Liver (tissue), 9 donors: ENCODE measurements around the gene CEP128. TPM values are rescaled to one million over a fixed set of nuclear protein-coding genes. Genes with fewer than 3 reads are reported as not detected.

ENCODE experiments used
- DNase-seq: peaks from one replicate; pipeline ENCODE4 v3.0.0-alpha.2; 2017; ENCODE audit warnings: low spot score
- H3K27ac ChIP-seq, 2 donors: one replicate each; pipeline ENCODE4 v1.7.0; 2013; ENCODE audit warnings: inconsistent platforms in 2 of 2, low read length in 2 of 2, control low read depth in 1 of 2, low read depth in 1 of 2, mild to moderate bottlenecking in 1 of 2
- H3K27me3 ChIP-seq, 4 donors: one replicate each; pipeline versions ENCODE4 v1.6.1 to v1.7.0; 2013; ENCODE audit warnings: low read length in 3 of 4, inconsistent platforms in 1 of 4, mild to moderate bottlenecking in 1 of 4, moderate library complexity in 1 of 4; ENCODE audit not compliant: control insufficient read depth in 4 of 4, insufficient read depth in 4 of 4
- H3K36me3 ChIP-seq, 4 donors: one replicate each; pipeline versions ENCODE4 v1.6.1 to v1.7.0; 2013; ENCODE audit warnings: low read length in 3 of 4, mild to moderate bottlenecking in 3 of 4, low read depth in 1 of 4, moderate library complexity in 1 of 4; ENCODE audit not compliant: control insufficient read depth in 4 of 4, insufficient read depth in 3 of 4
- H3K4me1 ChIP-seq, 4 donors: one replicate each; pipeline versions ENCODE4 v1.6.1 to v1.7.0; 2013; ENCODE audit warnings: low read length in 3 of 4, mild to moderate bottlenecking in 3 of 4, moderate library complexity in 1 of 4; ENCODE audit not compliant: control insufficient read depth in 4 of 4, insufficient read depth in 4 of 4
- H3K4me3 ChIP-seq, 3 donors: one replicate each; pipeline versions ENCODE4 v1.6.1 to v1.7.0; 2013; ENCODE audit warnings: low read length in 3 of 3, control low read depth in 1 of 3, low read depth in 1 of 3, mild to moderate bottlenecking in 1 of 3
- H3K9ac ChIP-seq, 2 donors: one replicate each; pipeline ENCODE4 v1.7.0; 2013; ENCODE audit warnings: low read length in 2 of 2, mild to moderate bottlenecking in 2 of 2, moderate library complexity in 2 of 2, control low read depth in 1 of 2, low read depth in 1 of 2
- H3K9me3 ChIP-seq, 4 donors: one replicate each; pipeline versions ENCODE4 v1.6.1 to v1.7.0; 2013; ENCODE audit warnings: low read length in 3 of 4; ENCODE audit not compliant: control insufficient read depth in 4 of 4
- EGR1 ChIP-seq, 2 donors: IDR thresholded peaks; 2 replicates each; pipeline ENCODE4 v1.6.1; 2016 to 2018; ENCODE audit warnings: antibody characterized with exemption in 2 of 2, low read depth in 2 of 2
- FOXA1 ChIP-seq: IDR thresholded peaks from 2 replicates; pipeline ENCODE4 v1.6.1; 2016; ENCODE audit warnings: antibody characterized with exemption
- GABPA ChIP-seq, 2 donors: IDR thresholded peaks in 1 of 2; conservative IDR thresholded peaks in 1 of 2; 2 replicates each; pipeline ENCODE4 v1.6.1; 2016; ENCODE audit warnings: antibody characterized with exemption in 2 of 2, mild to moderate bottlenecking in 1 of 2, moderate library complexity in 1 of 2
- HNF4A ChIP-seq, 2 donors: conservative IDR thresholded peaks; 2 replicates each; pipeline ENCODE4 v1.6.1; 2016; ENCODE audit warnings: antibody characterized with exemption in 2 of 2, mild to moderate bottlenecking in 2 of 2
- JUND ChIP-seq, 2 donors: IDR thresholded peaks; 2 replicates each; pipeline ENCODE4 v1.6.1; 2016; ENCODE audit warnings: antibody characterized with exemption in 2 of 2
- NR2F2 ChIP-seq: IDR thresholded peaks from 2 replicates; pipeline ENCODE4 v1.6.1; 2016; ENCODE audit warnings: antibody characterized with exemption
- RAD21 ChIP-seq, 2 donors: IDR thresholded peaks; 2 replicates each; pipeline ENCODE4 v1.6.1; 2016; ENCODE audit warnings: antibody characterized with exemption in 2 of 2, mild to moderate bottlenecking in 2 of 2
- REST ChIP-seq: IDR thresholded peaks from 2 replicates; pipeline ENCODE4 v1.6.1; 2016; ENCODE audit warnings: antibody characterized with exemption, mild to moderate bottlenecking
- RXRA ChIP-seq, 2 donors: IDR thresholded peaks; 2 replicates each; pipeline ENCODE4 v1.6.1; 2017 to 2018; ENCODE audit warnings: antibody characterized with exemption in 2 of 2, mild to moderate bottlenecking in 1 of 2
- SP1 ChIP-seq: IDR thresholded peaks from 2 replicates; pipeline ENCODE4 v1.6.1; 2018; ENCODE audit warnings: antibody characterized with exemption, mild to moderate bottlenecking
- TAF1 ChIP-seq: conservative IDR thresholded peaks from 2 replicates; pipeline ENCODE4 v1.6.1; 2016; ENCODE audit warnings: antibody characterized with exemption, mild to moderate bottlenecking
- YY1 ChIP-seq: IDR thresholded peaks from 2 replicates; pipeline ENCODE4 v1.6.1; 2016; ENCODE audit warnings: antibody characterized with exemption, mild to moderate bottlenecking
- WGBS: extraction: QIAGEN DNeasy Blood & Tissue Kit; methylation state at CpG from one replicate; pipeline ENCODE4 v1.1.7; 2013; 5-methylcytosine and 5-hydroxymethylcytosine counted together
- polyA plus RNA-seq, 2 donors: library from polyadenylated mRNA; stranded (reverse) in 1 of 2; unstranded in 1 of 2; fragments of 200-250 nt in 1 of 2; fragments of >200 nt in 1 of 2; fragmentation: Nextera tagmentation in 1 of 2; extraction: Ambion mirVana in 1 of 2; gene quantifications; one replicate each; pipeline versions ENCODE4 v1.2.1 to v1.2.3, GENCODE V29; 2013 to 2015
- total RNA-seq, 2 donors: library from RNA; depleted of rRNA; stranded (reverse); fragments of >200 nt; gene quantifications; one replicate each; pipeline ENCODE4 v1.2.3, GENCODE V29; 2014
- TF ChIP-seq, protein P1 (sequence below): IDR thresholded peaks from 2 replicates; pipeline ENCODE4 v1.6.1; 2016; ENCODE audit warnings: antibody characterized with exemption
- TF ChIP-seq, protein P2 (sequence below): IDR thresholded peaks from 2 replicates; pipeline ENCODE4 v1.6.1; 2016; ENCODE audit warnings: antibody characterized with exemption
- donor health status: healthy.
- donor health status: healthy.
- donor health status: healthy.
- donor health status: healthy.
- donor health status: healthy.

Gene CEP128
- total and polyA plus RNA-seq, 4 donors: 0.27 to 3.8 (median 1.4) TPM

DNA sequence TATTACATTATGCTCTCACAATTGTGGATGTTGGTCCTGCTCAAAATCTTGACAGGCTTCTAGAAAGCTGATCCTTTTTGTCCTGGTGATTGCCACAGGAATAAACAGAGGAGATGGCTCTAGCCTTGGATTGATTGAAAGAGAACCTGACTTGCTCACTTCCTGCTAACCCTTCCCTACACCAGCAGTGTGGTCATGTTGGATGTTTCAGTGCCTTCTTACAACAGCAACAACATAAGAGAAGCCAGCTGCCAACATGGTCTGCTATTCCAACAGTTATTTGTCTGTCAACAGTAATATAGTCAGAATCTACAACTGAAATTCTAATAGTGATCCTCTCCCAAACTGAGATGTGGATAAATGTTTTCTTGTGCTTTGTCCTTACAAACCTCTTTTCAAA, 418.6 kb downstream of the CEP128 start:
- TF ChIP-seq RXRA (IDR thresholded peaks at IDR 0.05) (no peak), YY1 (no peak), TAF1 (no peak), EGR1 (IDR thresholded peaks at IDR 0.05; ENCODE audit: low read depth in 2 of 2) (no peak), GABPA (IDR thresholded peaks at IDR 0.05 in 1 of 2, conservative IDR thresholded peaks at IDR 0.05 in 1 of 2) (no peak), NR2F2 (no peak), REST (no peak)
- TF ChIP-seq, protein P1, sequence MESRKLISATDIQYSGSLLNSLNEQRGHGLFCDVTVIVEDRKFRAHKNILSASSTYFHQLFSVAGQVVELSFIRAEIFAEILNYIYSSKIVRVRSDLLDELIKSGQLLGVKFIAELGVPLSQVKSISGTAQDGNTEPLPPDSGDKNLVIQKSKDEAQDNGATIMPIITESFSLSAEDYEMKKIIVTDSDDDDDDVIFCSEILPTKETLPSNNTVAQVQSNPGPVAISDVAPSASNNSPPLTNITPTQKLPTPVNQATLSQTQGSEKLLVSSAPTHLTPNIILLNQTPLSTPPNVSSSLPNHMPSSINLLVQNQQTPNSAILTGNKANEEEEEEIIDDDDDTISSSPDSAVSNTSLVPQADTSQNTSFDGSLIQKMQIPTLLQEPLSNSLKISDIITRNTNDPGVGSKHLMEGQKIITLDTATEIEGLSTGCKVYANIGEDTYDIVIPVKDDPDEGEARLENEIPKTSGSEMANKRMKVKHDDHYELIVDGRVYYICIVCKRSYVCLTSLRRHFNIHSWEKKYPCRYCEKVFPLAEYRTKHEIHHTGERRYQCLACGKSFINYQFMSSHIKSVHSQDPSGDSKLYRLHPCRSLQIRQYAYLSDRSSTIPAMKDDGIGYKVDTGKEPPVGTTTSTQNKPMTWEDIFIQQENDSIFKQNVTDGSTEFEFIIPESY: no peak

DNA sequence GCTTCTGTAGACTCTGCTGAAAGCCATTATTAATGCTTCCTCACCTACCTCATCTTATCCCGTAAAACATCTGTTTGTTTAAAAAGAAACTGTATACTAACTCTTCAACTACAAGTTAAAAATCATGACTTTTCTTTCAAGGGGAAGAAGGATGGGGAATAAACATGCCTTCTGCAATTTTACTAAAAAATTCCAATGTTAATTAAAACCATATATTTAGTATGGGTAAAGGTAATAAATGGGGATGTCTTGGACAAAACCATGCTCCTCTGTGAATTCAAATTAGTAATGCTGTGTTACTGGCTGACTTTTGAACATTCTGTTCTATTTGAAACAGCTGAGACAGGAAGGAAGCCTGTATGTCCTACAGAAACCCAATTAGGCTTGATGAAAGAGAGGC, 419.1 kb downstream of the CEP128 start:
- no peak overlapping the region for H3K4me3 ChIP-seq
- no peaks in the 10 kb centered on the region for H3K9me3 ChIP-seq
- H3K9ac ChIP-seq: no peak overlapping the region
- DNase-seq: no peak
- WGBS: 95% methylated on average over 1 of the region's 1 CpG
- TF ChIP-seq RXRA (IDR thresholded peaks at IDR 0.05) (no peak), JUND (IDR thresholded peaks at IDR 0.05) (no peak), YY1 (no peak), EGR1 (IDR thresholded peaks at IDR 0.05; ENCODE audit: low read depth in 2 of 2) (no peak), SP1 (no peak), NR2F2 (no peak), HNF4A (conservative IDR thresholded peaks at IDR 0.05) (no peak), FOXA1 (no peak), TAF1 (no peak), GABPA (IDR thresholded peaks at IDR 0.05 in 1 of 2, conservative IDR thresholded peaks at IDR 0.05 in 1 of 2) (no peak), RAD21 (IDR thresholded peaks at IDR 0.05) (no peak), REST (no peak)
- TF ChIP-seq, protein P2, sequence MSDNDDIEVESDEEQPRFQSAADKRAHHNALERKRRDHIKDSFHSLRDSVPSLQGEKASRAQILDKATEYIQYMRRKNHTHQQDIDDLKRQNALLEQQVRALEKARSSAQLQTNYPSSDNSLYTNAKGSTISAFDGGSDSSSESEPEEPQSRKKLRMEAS: no peak
- no peaks in the 10 kb centered on the region for H3K4me1 ChIP-seq
- H3K27ac ChIP-seq: no peak overlapping the region
- H3K27me3 ChIP-seq: no peaks in the 10 kb centered on the region
- H3K36me3 ChIP-seq: peaks cover 0 to 5% (median 0%) of the 10 kb centered on the region in 4 donors

More for the DNA sequence above, 418.6 kb downstream of the CEP128 start:
- H3K9me3 ChIP-seq: no peaks in the 10 kb centered on the region
- no peak for DNase-seq
- no peak overlapping the region for H3K9ac ChIP-seq
- H3K27me3 ChIP-seq: no peaks in the 10 kb centered on the region
- H3K4me1 ChIP-seq: no peaks in the 10 kb centered on the region
- H3K4me3 ChIP-seq: no peak overlapping the region
- no peak overlapping the region for H3K27ac ChIP-seq
- H3K36me3 ChIP-seq: peaks cover 0 to 5% (median 0%) of the 10 kb centered on the region in 4 donors
